HG03565 (cell line): ENCODE measurements around the gene SIRPB2.

Source experiments
- ATAC-seq: cut with Tn5 transposase; IDR thresholded peaks from one replicate; pipeline ENCODE4 v1.9.1; 2021; ENCODE audit warnings: mild to moderate bottlenecking, moderate library complexity; ENCODE audit not compliant: unreplicated experiment

SIRPB2 gene

GRCh38 chr20:1472556-1473245 lies 18.5 kb downstream of the SIRPB2 start:
- no peak for ATAC-seq

- no peak for ATAC-seq
These were observed 20.0 kb downstream of the SIRPB2 start for GRCh38 chr20:1471242-1471641.

DNA sequence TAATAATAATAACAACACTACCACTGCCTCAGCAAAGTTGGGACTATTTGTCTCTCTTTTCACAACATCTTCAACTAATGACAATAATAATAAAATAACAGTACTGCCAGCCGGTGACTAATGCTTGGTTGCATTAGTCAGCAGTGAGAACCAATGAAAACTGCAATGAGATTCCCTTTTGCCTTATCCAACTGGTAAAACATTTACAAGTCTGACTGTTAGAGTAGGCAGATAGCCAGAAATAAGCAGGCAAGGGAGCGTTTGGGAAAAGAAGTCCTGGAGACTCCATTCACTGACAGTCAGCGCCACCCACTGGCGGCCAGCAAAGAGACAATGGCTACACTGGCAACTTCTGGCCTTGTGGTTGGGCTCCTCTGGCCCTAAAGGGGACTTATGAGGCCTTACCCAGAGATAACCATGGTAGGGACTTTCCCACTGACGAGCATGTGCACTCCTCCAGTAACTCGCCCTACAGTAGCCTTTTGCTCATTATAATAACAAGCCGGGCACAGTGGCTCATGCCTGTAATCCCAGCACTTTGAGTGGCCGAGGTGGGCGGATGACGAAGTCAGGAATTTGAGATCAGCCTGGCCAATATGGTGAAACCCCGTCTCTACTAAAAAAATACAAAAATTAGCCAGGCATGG lies 21.2 kb downstream of the SIRPB2 start:
- ATAC-seq: no peak

DNA sequence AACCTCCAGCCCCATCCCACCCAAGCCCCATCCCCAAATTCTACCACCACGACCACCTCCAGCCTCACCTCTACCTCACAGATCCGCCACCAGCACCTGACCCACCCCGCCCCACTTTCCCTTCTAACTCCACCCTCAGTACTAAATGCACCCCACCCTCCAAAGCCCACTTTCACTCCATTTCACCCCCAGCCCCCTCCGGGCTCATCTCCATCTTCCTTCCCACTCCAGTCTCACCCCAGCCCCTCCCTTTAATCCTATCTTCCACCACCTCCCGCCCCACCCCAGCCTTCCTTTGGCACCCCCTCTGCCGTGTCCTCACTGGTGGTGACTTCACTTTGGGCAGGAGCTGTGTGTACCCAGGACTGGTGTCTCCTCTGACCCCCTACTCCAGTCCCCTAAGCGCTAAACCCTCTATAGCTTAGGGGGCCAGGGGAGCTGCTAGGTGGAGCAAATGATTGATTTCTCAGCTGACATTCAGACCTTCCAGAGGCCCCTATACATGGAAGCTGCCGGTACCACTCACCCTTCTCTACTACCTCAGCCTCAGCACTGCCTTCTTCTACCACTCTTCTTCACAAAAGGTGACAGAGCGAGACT lies 21.8 kb downstream of the SIRPB2 start:
- no peak for ATAC-seq

DNA sequence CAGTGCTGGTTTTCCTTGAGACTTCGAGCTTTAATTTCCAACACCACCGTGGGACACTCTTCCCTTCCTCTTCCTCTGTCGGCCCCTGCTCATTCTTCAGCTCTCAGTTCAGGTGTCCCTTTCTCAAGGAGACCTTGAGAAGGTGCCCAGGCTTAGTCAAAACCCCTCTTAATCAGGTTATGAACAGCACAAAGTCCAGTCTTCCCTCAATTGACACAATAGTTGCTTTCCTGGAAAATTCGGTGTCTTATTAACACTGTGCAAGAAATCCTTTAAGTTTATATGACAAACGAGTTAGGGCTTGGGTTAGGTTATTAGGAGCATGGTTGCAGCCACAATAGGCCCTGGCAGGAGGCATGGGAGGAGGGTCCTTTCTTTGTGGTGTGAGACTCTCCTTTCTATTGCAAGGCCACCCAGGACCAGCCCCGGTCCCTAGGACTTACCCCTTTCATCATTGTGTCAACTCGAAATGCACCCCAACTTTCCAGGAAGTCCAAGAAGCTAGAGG lies 23.0 kb downstream of the SIRPB2 start:
- ATAC-seq: no peak

GRCh38 chr20:1467355-1468116 lies 23.7 kb downstream of the SIRPB2 start:
- ATAC-seq: no peak

GRCh38 chr20:1467082-1467354 lies 24.2 kb downstream of the SIRPB2 start:
- no peak for ATAC-seq

DNA sequence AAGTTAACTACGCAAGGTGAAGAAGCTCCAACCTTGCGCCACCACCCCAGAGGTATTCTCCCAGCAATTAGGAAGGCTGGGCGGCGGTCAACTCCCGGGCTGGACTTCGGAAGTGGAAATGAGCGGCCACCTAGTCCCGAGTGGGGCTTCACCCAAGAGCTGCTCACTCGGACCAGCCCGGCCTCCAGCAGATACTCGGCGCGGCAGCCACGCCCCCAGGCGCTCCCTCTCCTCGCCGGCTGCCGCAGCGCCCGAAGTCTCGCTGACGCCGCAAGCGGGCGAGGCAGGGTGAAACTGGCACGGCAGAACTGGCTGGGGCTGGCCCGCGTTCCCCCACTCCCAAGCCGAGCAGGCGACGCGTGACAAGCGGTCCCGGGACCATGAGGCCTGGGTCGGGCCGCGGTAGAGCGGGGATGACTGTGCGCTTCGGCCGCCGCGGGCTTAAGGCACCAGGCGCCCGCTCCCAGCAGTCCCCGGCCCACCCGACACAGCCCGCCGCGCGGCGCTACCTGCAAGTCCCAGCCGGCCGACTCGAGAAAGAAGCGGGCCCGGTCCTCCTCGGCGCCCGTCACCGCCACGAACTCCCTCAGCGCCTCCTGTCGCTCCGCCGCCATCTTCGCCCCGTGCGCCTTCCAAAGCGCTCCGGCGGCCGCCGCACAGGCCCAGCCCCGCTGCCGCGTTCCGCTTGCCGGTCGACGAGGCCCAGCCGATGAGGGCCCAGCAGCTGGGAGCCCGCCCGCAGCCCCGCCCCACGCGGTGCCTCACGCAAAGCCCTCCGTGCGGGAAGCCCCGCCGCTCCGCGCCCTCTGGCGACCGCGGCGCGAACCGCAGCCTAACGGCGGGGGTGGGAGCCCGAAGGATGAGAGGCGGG lies 24.8 kb downstream of the SIRPB2 start, which contains the start of gene NSFL1C:
NSFL1C (minus strand) TSS at position 639 of the 871 bp plus-strand sequence; CDS start at position 614, 25 bp downstream.
- ATAC-seq: peak; percentile 80

DNA sequence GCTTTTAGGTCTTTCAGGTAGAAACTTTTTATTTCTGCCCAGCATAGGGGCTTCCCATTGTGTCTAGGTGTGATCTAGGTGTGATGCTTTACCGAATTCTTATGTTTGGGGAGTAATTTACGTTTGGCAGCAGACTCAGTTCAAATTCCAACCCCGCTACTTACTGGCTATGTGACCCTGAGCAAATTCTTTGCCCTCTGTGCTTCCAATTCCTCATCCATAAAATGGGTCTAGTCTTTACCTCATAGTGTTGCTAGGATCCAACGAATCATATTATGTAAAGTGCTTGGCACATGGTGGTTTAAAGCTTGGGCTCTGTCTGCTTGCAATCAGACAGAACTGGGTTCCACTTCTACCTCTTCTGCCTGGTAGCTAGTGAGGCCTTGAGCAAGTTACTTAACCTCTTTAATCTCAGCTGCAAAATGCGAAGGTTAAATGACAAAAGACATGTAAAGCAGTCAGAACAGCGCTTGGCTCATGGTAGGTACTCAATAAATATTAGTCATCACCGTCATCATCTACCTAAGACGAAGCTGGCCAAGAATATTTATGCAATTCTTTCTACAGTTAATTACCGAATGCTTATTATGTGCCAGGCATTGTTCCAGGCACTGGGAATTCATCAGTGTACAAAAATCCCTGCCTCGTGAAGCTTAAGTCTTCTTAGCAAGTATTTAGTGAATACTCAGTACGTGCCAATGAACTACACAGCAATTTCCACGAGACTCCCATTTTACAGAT lies 25.6 kb downstream of the SIRPB2 start:
- ATAC-seq: no peak

DNA sequence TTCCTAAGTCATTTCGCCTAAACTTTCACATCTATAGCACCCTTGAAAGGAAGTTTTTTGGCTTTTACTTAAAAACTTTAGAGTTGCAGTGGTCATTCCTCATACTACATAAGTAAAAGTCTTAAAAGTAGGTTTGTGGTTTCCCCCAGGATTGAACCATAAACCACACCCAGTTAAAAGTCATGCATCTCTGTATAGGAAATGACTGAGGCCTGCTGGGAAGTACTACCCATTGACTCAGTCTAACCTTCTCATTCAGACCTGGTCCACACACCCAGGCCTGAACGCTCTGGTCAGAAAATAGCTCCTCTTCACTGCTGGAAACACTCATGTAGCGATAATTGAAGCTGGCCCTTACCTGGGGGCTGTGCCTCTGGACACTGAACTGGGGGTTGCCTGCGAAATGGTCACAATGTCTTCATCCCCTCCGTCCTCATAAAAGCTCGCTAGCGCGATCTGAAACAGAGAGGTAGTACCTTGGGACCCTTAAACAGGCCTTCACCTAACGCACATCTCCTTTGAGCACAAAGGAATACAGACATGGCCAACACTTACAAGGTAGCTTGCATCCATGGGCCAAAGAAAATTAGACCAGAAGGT lies 27.1 kb downstream of the SIRPB2 start:
- ATAC-seq: no peak

DNA sequence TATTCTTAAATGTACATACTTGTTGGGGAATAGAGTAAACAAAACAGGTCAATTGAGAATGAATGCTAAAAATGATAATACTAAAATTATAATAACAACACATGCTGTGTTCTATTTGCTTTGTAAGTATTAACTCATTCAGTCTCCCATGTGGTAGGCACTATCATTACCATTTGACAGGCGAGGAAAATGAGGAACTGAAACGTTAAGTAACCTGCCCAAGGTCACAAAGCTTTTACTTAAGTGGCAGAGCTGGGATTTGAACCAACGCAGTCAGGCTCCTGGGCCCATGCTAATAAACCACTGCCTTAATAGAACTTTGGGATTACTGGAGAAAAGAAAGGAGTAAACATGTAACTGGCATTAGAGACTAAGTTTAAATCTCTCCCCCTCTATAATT lies 28.4 kb downstream of the SIRPB2 start:
- no peak for ATAC-seq

GRCh38 chr20:1462001-1462400 lies 29.2 kb downstream of the SIRPB2 start:
- no peak for ATAC-seq

DNA sequence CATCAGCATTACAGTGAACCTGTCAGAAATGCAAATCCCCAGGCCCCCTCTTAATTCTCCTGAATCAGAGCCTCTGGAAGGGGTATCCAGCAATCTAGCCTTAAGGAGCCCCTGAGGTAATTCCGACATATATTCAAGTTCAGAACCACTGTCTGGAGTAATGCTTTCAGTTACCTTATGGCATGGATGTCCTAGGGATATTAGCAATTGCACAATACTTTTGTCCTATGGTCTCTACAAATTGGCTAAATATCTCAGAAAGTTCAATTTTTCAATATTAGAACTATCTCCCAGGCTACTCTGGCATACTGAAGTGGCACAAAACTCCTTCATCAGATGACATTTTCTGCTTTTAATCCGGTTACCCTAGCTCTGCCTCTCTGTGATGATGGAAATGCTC lies 30.9 kb downstream of the SIRPB2 start:
- ATAC-seq: no peak

DNA sequence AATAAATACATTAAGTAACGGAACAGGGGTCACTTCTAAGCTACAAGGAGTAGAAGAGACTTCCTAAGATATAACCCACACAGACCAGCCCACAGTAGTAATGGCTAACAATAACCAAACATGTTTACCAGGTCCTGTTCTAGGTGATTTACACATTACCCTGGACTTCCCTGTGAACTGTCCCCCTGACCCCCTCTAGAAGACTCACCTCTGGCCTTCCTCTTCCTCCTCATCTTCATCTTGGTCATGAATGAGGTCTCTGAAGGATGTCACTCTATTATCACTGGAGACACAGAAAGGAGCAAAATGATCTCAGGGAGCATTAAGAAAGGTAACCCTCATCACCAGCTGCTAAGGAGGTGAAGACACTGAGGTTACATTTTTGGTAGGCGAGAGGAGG lies 33.2 kb downstream of the SIRPB2 start:
- no peak for ATAC-seq

DNA sequence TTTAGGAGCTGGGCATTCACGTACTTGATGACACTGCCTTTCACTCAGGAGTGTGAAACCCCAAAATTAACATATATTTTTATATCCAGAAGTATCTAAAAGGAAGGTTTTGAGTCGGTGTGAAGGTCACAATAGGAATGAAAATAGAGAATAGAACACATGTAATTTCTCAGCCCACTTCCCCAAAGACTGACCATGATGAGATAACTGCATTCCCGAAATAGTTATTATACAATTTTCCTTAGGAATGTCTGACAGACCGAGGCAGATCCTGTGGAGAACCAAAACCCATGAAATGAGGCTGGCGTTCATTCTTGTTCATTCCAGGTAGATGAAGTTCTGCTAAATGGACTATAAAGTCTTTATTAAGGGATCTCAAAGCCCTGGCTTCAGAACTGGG lies 34.9 kb downstream of the SIRPB2 start:
- no peak for ATAC-seq

GRCh38 chr20:1450926-1451491 lies 40.2 kb downstream of the SIRPB2 start:
- no peak for ATAC-seq

GRCh38 chr20:1449370-1449769 lies 41.9 kb downstream of the SIRPB2 start:
- ATAC-seq: no peak

DNA sequence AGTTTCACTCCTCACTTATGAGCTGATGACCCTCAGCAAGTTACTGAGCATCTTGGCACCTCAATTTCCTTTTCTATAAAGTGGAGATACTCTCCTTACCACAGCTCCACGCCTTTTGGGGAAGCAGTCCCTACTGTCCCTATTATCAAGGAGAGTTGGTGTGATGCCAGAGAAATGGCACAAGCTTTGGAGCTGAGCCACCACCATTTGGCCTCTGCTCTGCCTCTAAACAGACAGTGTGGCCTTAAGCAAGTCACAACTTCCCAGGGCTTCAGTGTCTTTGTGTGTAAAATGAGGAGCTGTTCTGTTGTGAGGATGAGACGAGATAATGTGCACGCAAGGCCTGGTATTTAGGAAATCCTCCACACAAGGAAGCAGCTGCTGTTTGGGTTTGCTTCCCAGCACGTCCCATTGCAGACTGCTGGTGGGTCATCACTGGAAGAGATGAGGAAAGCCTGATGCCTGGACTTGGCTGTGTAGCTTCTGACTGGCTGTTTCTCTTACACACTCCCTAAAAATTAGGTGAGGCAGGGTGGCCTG lies 43.1 kb downstream of the SIRPB2 start:
- ATAC-seq: no peak

DNA sequence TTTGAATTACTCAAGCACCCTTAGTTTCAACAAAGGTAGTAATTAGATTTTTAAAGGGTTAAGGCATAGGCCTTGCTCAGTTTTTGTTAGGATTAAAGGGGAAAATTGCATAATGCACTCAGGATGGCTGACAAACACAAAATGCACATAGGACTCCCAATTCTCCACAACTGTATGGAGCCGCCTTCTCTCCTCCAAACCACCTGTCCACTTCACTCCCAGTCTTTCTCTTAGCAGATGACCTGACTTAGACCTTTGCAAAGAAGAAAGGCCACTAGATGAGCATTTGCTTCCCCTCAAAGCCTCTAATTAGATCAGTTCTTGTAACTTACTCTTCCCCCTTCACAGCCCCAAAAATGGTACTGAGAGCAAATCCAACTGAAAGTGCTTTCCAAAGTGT lies 44.7 kb downstream of the SIRPB2 start:
- no peak for ATAC-seq
